AG04449 (cell line): Measurements from ENCODE around the gene HBG1.

Experiments used
- CTCF ChIA-PET: fragments of 350-600 bp; formaldehyde crosslinking; extraction: SDS; loops from one replicate; lab custom pipeline; 2021; ENCODE audit warnings: antibody characterized with exemption; lab: Yijun Ruan, JAX
- POLR2A ChIA-PET: fragments of 400-600, 350-600 bp; formaldehyde crosslinking; extraction: SDS; loops from one replicate; lab custom pipeline; 2020; ENCODE audit warnings: antibody characterized with exemption, inconsistent platforms; lab: Yijun Ruan, JAX
- DNase-seq: peaks from one replicate; pipeline ENCODE4 v3.0.0-alpha.2; 2010; ENCODE audit warnings: low read depth, low spot score
- H3K4me3 ChIP-seq: 2 replicates; pipeline ENCODE4 v1.5.1; 2011; ENCODE audit warnings: low read depth, mild to moderate bottlenecking, control low read depth, low read length
- CTCF ChIP-seq: IDR thresholded peaks from one replicate; pipeline ENCODE4 v1.5.1; 2011; ENCODE audit warnings: mild to moderate bottlenecking, moderate library complexity, low read length, control low read depth, inconsistent platforms; ENCODE audit not compliant: insufficient read depth; ENCODE audit errors: missing control alignments

HBG1 gene

GRCh38 chr11:5198285-5198684, 51.4 kb downstream of the HBG1 start:
- TF ChIP-seq CTCF = no peak
- ChIA-PET CTCF (interaction anchor here (1.2 to 4.5 kb wide), 2 partner anchors 73 to 183 kb away, joined by 3 to 15 read pairs; no protein-coding TSS in a partner anchor), POLR2A (no interaction called here)

More at GRCh38 chr11:5198285-5198684, 51.4 kb downstream of the HBG1 start:
- H3K4me3 ChIP-seq = no peak overlapping the region
- DNase-seq = no peak
